H9 (cell line): ENCODE data around the gene NPFF. TPM values are rescaled to one million over a fixed set of nuclear protein-coding genes. Genes with fewer than 3 reads are reported as not detected.

Experiments used
- DNase-seq: peaks from one replicate; pipeline ENCODE4 v3.0.0-alpha.2; 2017
- H2AFZ ChIP-seq: one replicate; pipeline ENCODE4 v1.6.1; 2013; ENCODE audit warnings: mild to moderate bottlenecking, low read length, control low read depth, moderate library complexity
- H2AK5ac ChIP-seq: 2 replicates; pipeline ENCODE4 v1.6.1; 2013; ENCODE audit warnings: low read length, control low read depth, mixed read lengths; ENCODE audit not compliant: insufficient read length
- H2BK120ac ChIP-seq: one replicate; pipeline ENCODE4 v1.6.1; 2013; ENCODE audit warnings: low read depth, mild to moderate bottlenecking, low read length, control low read depth, inconsistent platforms; ENCODE audit not compliant: poor library complexity, severe bottlenecking
- H2BK12ac ChIP-seq: 2 replicates; pipeline ENCODE4 v1.6.1; 2013; ENCODE audit warnings: low read length, control low read depth, mixed read lengths, low read depth; ENCODE audit not compliant: insufficient read length
- H2BK15ac ChIP-seq: 2 replicates; pipeline ENCODE4 v1.6.1; 2013; ENCODE audit warnings: low read depth, low read length, control low read depth
- H2BK20ac ChIP-seq: one replicate; pipeline ENCODE4 v1.6.1; 2013; ENCODE audit warnings: low read depth, mild to moderate bottlenecking, low read length, control low read depth, inconsistent platforms; ENCODE audit not compliant: poor library complexity, severe bottlenecking
- H2BK5ac ChIP-seq: 2 replicates; pipeline ENCODE4 v1.6.1; 2013; ENCODE audit warnings: low read length, control low read depth, mixed read lengths; ENCODE audit not compliant: insufficient read length
- H3K14ac ChIP-seq: 2 replicates; pipeline ENCODE4 v1.6.1; 2013; ENCODE audit warnings: low read length, control low read depth; ENCODE audit not compliant: insufficient read depth
- H3K18ac ChIP-seq: 2 replicates; pipeline ENCODE4 v1.6.1; 2013; ENCODE audit warnings: low read depth, mild to moderate bottlenecking, mixed read lengths, low read length, control low read depth; ENCODE audit not compliant: insufficient read length
- H3K23ac ChIP-seq: 2 replicates; pipeline ENCODE4 v1.6.1; 2013; ENCODE audit warnings: low read length, control low read depth, mixed read lengths, low read depth; ENCODE audit not compliant: insufficient read length
- H3K23me2 ChIP-seq: 2 replicates; pipeline ENCODE4 v1.6.1; 2013; ENCODE audit warnings: low read depth, mild to moderate bottlenecking, mixed read lengths, low read length, control low read depth; ENCODE audit not compliant: insufficient read length, poor library complexity, severe bottlenecking
- H3K27ac ChIP-seq: 2 replicates; pipeline ENCODE4 v1.5.1; 2013; ENCODE audit warnings: low read length, control low read depth, mixed read lengths, low read depth; ENCODE audit not compliant: insufficient read length
- H3K27me3 ChIP-seq: 2 replicates; pipeline ENCODE4 v1.6.1; 2013; ENCODE audit warnings: low read length, control low read depth, inconsistent platforms; ENCODE audit not compliant: insufficient read depth
- H3K4ac ChIP-seq: 2 replicates; pipeline ENCODE4 v1.6.1; 2013; ENCODE audit warnings: low read depth, mild to moderate bottlenecking, control low read depth, inconsistent platforms, low read length, moderate library complexity
- H3K4me1 ChIP-seq: 2 replicates; pipeline ENCODE4 v1.6.1; 2013; ENCODE audit warnings: low read length, control low read depth, inconsistent platforms; ENCODE audit not compliant: insufficient read depth
- H3K4me2 ChIP-seq: 2 replicates; pipeline ENCODE4 v1.6.1; 2013; ENCODE audit warnings: low read length, control low read depth, mixed read lengths; ENCODE audit not compliant: insufficient read length, insufficient read depth
- H3K56ac ChIP-seq: 2 replicates; pipeline ENCODE4 v1.6.1; 2013; ENCODE audit warnings: low read depth, mild to moderate bottlenecking, mixed read lengths, low read length, control low read depth; ENCODE audit not compliant: insufficient read length
- H3K79me1 ChIP-seq: 2 replicates; pipeline ENCODE4 v1.6.1; 2013; ENCODE audit warnings: low read depth, mild to moderate bottlenecking, moderate library complexity, low read length, control low read depth, inconsistent platforms; ENCODE audit not compliant: insufficient read depth, poor library complexity, severe bottlenecking
- H3K79me2 ChIP-seq: 2 replicates; pipeline ENCODE4 v1.6.1; 2013; ENCODE audit warnings: low read length, control low read depth, inconsistent platforms; ENCODE audit not compliant: insufficient read depth
- H3K9ac ChIP-seq: 2 replicates; pipeline ENCODE4 v1.6.1; 2013; ENCODE audit warnings: low read length, control low read depth, mixed read lengths; ENCODE audit not compliant: insufficient read length; ENCODE audit errors: extremely low read depth
- H3K9me3 ChIP-seq: one replicate; pipeline ENCODE4 v1.6.1; 2013; ENCODE audit warnings: low read depth, low read length, inconsistent platforms; ENCODE audit not compliant: control insufficient read depth
- H3T11ph ChIP-seq: one replicate; pipeline ENCODE4 v1.6.1; 2013; ENCODE audit warnings: mild to moderate bottlenecking, low read length, control low read depth, inconsistent platforms
- H4K20me1 ChIP-seq: one replicate; pipeline ENCODE4 v1.6.1; 2013; ENCODE audit not compliant: control insufficient read depth, insufficient read length, insufficient read depth
- H4K5ac ChIP-seq: 2 replicates; pipeline ENCODE4 v1.6.1; 2013; ENCODE audit warnings: low read depth, mild to moderate bottlenecking, mixed read lengths, low read length, control low read depth; ENCODE audit not compliant: insufficient read length
- H4K8ac ChIP-seq: replicated peaks from 2 replicates; pipeline ENCODE4 v1.6.1; 2013; ENCODE audit warnings: low read length, control low read depth, mixed read lengths, low read depth; ENCODE audit not compliant: insufficient read length
- H4K91ac ChIP-seq: 2 replicates; pipeline ENCODE4 v1.6.1; 2013; ENCODE audit warnings: low read depth, mild to moderate bottlenecking, moderate library complexity, mixed read lengths, low read length, control low read depth; ENCODE audit not compliant: insufficient read length
- H3K27ac Mint-ChIP-seq, 3 experiments: 2 replicates in 2 of 3; 3 replicates in 1 of 3; pipeline ENCODE4 v1.8.0; 2020 to 2021; ENCODE audit warnings: mixed read lengths in 3 of 3, mild to moderate bottlenecking in 1 of 3, moderate library complexity in 1 of 3
- H3K27me3 Mint-ChIP-seq: 2 replicates; pipeline ENCODE4 v1.8.0; 2021; ENCODE audit warnings: low read depth, mild to moderate bottlenecking, moderate library complexity, mixed read lengths
- H3K36me3 Mint-ChIP-seq, 3 experiments: 2 replicates in 2 of 3; 3 replicates in 1 of 3; pipeline ENCODE4 v1.8.0; 2020 to 2021; ENCODE audit warnings: low read depth in 3 of 3, mixed read lengths in 3 of 3; ENCODE audit not compliant: insufficient read depth in 1 of 3
- H3K4me1 Mint-ChIP-seq, 2 experiments: 2 replicates each; pipeline ENCODE4 v1.8.0; 2020; ENCODE audit warnings: mixed read lengths in 2 of 2
- H3K4me3 Mint-ChIP-seq, 2 experiments: 2 replicates in 1 of 2; 3 replicates in 1 of 2; pipeline ENCODE4 v1.8.0; 2020 to 2021; ENCODE audit warnings: mild to moderate bottlenecking in 2 of 2, mixed read lengths in 2 of 2, moderate library complexity in 1 of 2
- H3K9me3 Mint-ChIP-seq, 2 experiments: 2 replicates in 1 of 2; 3 replicates in 1 of 2; pipeline ENCODE4 v1.8.0; 2020; ENCODE audit warnings: mild to moderate bottlenecking in 2 of 2, mixed read lengths in 2 of 2, moderate library complexity in 1 of 2
- CTCF ChIP-seq: fragments of 200-600 bp; sonication (generic); conservative IDR thresholded peaks from 3 replicates; pipeline ENCODE4 v1.8.0; 2021; ENCODE audit warnings: antibody characterized with exemption, mild to moderate bottlenecking
- WGBS: extraction: QIAGEN DNeasy Blood & Tissue Kit; methylation state at CpG from one replicate; pipeline ENCODE4 v1.1.7; 2013; ENCODE audit warnings: missing lambda C conversion rate, low lambda C conversion rate, mixed read lengths; ENCODE audit not compliant: insufficient read length; ENCODE audit errors: extremely low coverage; 5-methylcytosine and 5-hydroxymethylcytosine counted together
- total RNA-seq: library from RNA; stranded (reverse); gene quantifications from 2 replicates; pipeline ENCODE4 v1.2.1, GENCODE V29; 2021

NPFF gene
- total RNA-seq, 1 experiment from 2014 or later, result not detected

GRCh38 chr12:53464685-53465418 lies 42.4 kb downstream of the NPFF start:
- no peak overlapping the region for H3K4me2 ChIP-seq
- H3K56ac ChIP-seq, result no peak overlapping the region
- H3K18ac ChIP-seq, result no peak overlapping the region
- no peak overlapping the region for H3K14ac ChIP-seq
- no peaks in the 10 kb centered on the region for H3K27me3 ChIP-seq
- H3K23me2 ChIP-seq, result no peaks in the 10 kb centered on the region
- H4K20me1 ChIP-seq, result no peaks in the 10 kb centered on the region
- H3K9me3 ChIP-seq, result no peaks in the 10 kb centered on the region
- no peak overlapping the region for H2BK120ac ChIP-seq
- H3K9ac ChIP-seq, result no peak overlapping the region
- H2BK12ac ChIP-seq, result no peak overlapping the region
- H3T11ph ChIP-seq, result no peak overlapping the region
- H3K79me2 ChIP-seq, result peaks cover 3% of the 10 kb centered on the region
- H3K79me1 ChIP-seq, result peaks cover 22% of the 10 kb centered on the region
- H3K4ac ChIP-seq, result no peak overlapping the region
- Mint-ChIP-seq H3K27me3 (no peaks in the 10 kb centered on the region), H3K36me3 (peaks cover 83 to 99% (median 98%) of the 10 kb centered on the region in 3 experiments), H3K27ac (peak overlapping the region in 2 of 3 experiments; percentile 15 to 92; a peak in 4 of 7 replicates), H3K4me1 (peaks cover 47 to 71% of the 10 kb centered on the region in 2 experiments), H3K4me3 (no peak overlapping the region; a peak in 1 of 5 replicates), H3K9me3 (no peaks in the 10 kb centered on the region)
- H3K27ac ChIP-seq, result no peak overlapping the region
- no peak overlapping the region for H4K91ac ChIP-seq
- no peak overlapping the region for H2AFZ ChIP-seq
- WGBS, result no CpG with 5 or more reads among the region's 11 CpGs
- no peak overlapping the region for H2AK5ac ChIP-seq
- no peak for TF ChIP-seq CTCF
- H4K5ac ChIP-seq, result no peak overlapping the region
- H3K4me1 ChIP-seq, result no peaks in the 10 kb centered on the region
- no peak for DNase-seq
- no peak overlapping the region for H4K8ac ChIP-seq
- H2BK15ac ChIP-seq, result no peak overlapping the region
- H2BK20ac ChIP-seq, result no peak overlapping the region
- no peak overlapping the region for H2BK5ac ChIP-seq
- no peak overlapping the region for H3K23ac ChIP-seq
